PC-3 (cell line): ENCODE measurements around the gene PCCA. TPM values are rescaled to one million over a fixed set of nuclear protein-coding genes. Genes with fewer than 3 reads are reported as not detected.

Source experiments
- ATAC-seq: fragments of 200-7000 bp; cut with Tn5 transposase; 2 replicates; pipeline ENCODE4 v1.9.1; 2020; ENCODE audit warnings: mild to moderate bottlenecking, moderate library complexity
- BruUV-seq: library from RNA; stranded (reverse); fragments of 400-500 nt; replicated peaks from 2 replicates; lab custom pipeline; 2021; lab: Mats Ljungman, UMichigan
- CTCF ChIA-PET: fragments of 300-600 bp; sonication (Branson Sonifier 250); formaldehyde crosslinking; loops from one replicate; lab custom pipeline; 2022; ENCODE audit warnings: antibody characterized with exemption; lab: Charles Lee
- POLR2A ChIA-PET: fragments of 300-600 bp; sonication (Branson Sonifier 250); formaldehyde crosslinking; loops from one replicate; lab custom pipeline; 2022; ENCODE audit warnings: antibody characterized with exemption; ENCODE audit not compliant: unreplicated experiment; lab: Charles Lee
- DNase-seq: peaks from one replicate; pipeline ENCODE4 v3.0.0-alpha.2; 2015
- H2AFZ ChIP-seq: fragments of 300-600 bp; sonication (generic); 2 replicates; pipeline ENCODE4 v1.6.0; 2016; ENCODE audit warnings: antibody characterized with exemption, low read length
- H3F3A ChIP-seq: fragments of 300-600 bp; sonication (generic); one replicate; pipeline ENCODE4 v1.6.0; 2017; ENCODE audit warnings: antibody characterized with exemption, low read length, control low read depth, mild to moderate bottlenecking; ENCODE audit not compliant: unreplicated experiment
- H3K27ac ChIP-seq: fragments of 300-600 bp; sonication (generic); 2 replicates; pipeline ENCODE4 v1.5.1; 2016; ENCODE audit warnings: mild to moderate bottlenecking, low read length
- H3K27me3 ChIP-seq: fragments of 300-600 bp; sonication (generic); 2 replicates; pipeline ENCODE4 v1.6.1; 2016; ENCODE audit warnings: low read length, mixed read lengths
- H3K36me3 ChIP-seq: fragments of 300-600 bp; sonication (generic); 2 replicates; pipeline ENCODE4 v1.6.1; 2016; ENCODE audit warnings: low read depth, mixed run types, low read length, mixed read lengths
- H3K4me1 ChIP-seq: fragments of 300-600 bp; sonication (generic); 2 replicates; pipeline ENCODE4 v1.5.1; 2016; ENCODE audit warnings: low read length; ENCODE audit not compliant: insufficient read depth
- H3K4me2 ChIP-seq: fragments of 300-600 bp; sonication (generic); 2 replicates; pipeline ENCODE4 v1.6.0; 2016; ENCODE audit warnings: low read length
- H3K4me3 ChIP-seq: fragments of 300-600 bp; sonication (generic); 2 replicates; pipeline ENCODE4 v1.5.1; 2016; ENCODE audit warnings: mild to moderate bottlenecking, low read length, mixed read lengths
- H3K79me2 ChIP-seq: fragments of 300-600 bp; sonication (generic); 2 replicates; pipeline ENCODE4 v1.6.1; 2017; ENCODE audit warnings: low read length, mixed read lengths
- H3K9ac ChIP-seq: fragments of 300-600 bp; sonication (generic); 2 replicates; pipeline ENCODE4 v1.6.0; 2016; ENCODE audit warnings: mild to moderate bottlenecking, low read length
- H3K9me2 ChIP-seq: fragments of 300-600 bp; sonication (generic); replicated peaks from 2 replicates; pipeline ENCODE4 v1.6.1; 2016; ENCODE audit warnings: mixed run types, low read length, mixed read lengths
- H3K9me3 ChIP-seq: fragments of 300-600 bp; sonication (generic); 2 replicates; pipeline ENCODE4 v1.6.1; 2016; ENCODE audit warnings: low read length, mixed read lengths
- H4K20me1 ChIP-seq: fragments of 300-600 bp; sonication (generic); 2 replicates; pipeline ENCODE4 v1.6.1; 2016; ENCODE audit warnings: low read length, mixed read lengths
- EZH2 ChIP-seq: fragments of 300-600 bp; sonication (generic); IDR thresholded peaks from one replicate; pipeline ENCODE4 v1.6.1; 2017; ENCODE audit warnings: antibody characterized with exemption, mild to moderate bottlenecking, low read length; ENCODE audit not compliant: unreplicated experiment
- EZH2phosphoT487 ChIP-seq: fragments of 300-600 bp; sonication (generic); IDR thresholded peaks from 2 replicates; pipeline ENCODE4 v1.6.1; 2018; ENCODE audit warnings: mild to moderate bottlenecking, antibody characterized with exemption, low read length, borderline replicate concordance
- intact Hi-C: fragments of 100-400 bp; cut with micrococcal nuclease; formaldehyde crosslinking; loops from 2 replicates; pipeline ENCODE4 v1.9.0; 2023
- total RNA-seq: library from RNA; depleted of rRNA; stranded (reverse); fragments of >200 nt; gene quantifications from 2 replicates; pipeline ENCODE4 v1.2.3, GENCODE V29; 2014
- TF ChIP-seq, protein P1 (sequence below): fragments of 300-600 bp; sonication (generic); conservative IDR thresholded peaks from 2 replicates; pipeline ENCODE4 v1.5.1; 2017; ENCODE audit warnings: antibody characterized with exemption, low read depth, mild to moderate bottlenecking, low read length

PCCA gene
- total RNA-seq, 1 experiment from 2014 or later: 10.5 TPM

DNA sequence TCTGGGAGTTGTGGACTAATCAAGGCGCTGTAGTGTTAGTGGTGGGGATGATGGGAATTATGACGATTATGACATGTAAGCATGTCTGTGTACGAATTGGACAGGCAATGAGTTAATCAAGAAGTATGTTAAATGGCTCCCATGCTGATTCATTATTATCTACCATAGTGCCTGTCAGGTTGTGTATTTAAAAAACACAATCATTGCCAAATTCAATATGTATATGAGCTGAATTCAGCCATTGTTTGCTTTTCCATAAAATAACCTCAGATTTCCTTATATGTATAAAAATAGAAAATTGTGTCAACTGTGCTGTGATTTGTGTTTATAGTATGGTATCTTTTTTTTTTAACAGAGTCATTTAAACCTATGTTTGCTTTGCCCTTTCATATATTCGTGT, 37.1 kb downstream of the PCCA start:
- Histone ChIP-seq H4K20me1 (no peaks in the 10 kb centered on the region), H3F3A (no peaks in the 10 kb centered on the region), H3K27ac (no peak overlapping the region), H3K36me3 (peaks cover 6% of the 10 kb centered on the region; the same call in 1 of the 2 replicates), H3K4me3 (no peak overlapping the region), H3K4me2 (no peak overlapping the region), H2AFZ (no peak overlapping the region), H3K79me2 (no peaks in the 10 kb centered on the region), H3K9ac (no peak overlapping the region), H3K4me1 (peaks cover 4% of the 10 kb centered on the region; the same call in 1 of the 2 replicates), H3K9me3 (no peaks in the 10 kb centered on the region), H3K9me2 (no peaks in the 10 kb centered on the region), H3K27me3 (no peaks in the 10 kb centered on the region)
- intact Hi-C loops: no loop called here
- BruUV-seq: no TSS peak
- peak; percentile 36 for DNase-seq
- POLR2A ChIA-PET: interaction anchor here (0.6 kb wide), 1 partner anchor 29 kb away, joined by 4 read pairs; no protein-coding TSS in a partner anchor
- TF ChIP-seq EZH2phosphoT487 (no peak), EZH2 (no peak)
- TF ChIP-seq, protein P1, sequence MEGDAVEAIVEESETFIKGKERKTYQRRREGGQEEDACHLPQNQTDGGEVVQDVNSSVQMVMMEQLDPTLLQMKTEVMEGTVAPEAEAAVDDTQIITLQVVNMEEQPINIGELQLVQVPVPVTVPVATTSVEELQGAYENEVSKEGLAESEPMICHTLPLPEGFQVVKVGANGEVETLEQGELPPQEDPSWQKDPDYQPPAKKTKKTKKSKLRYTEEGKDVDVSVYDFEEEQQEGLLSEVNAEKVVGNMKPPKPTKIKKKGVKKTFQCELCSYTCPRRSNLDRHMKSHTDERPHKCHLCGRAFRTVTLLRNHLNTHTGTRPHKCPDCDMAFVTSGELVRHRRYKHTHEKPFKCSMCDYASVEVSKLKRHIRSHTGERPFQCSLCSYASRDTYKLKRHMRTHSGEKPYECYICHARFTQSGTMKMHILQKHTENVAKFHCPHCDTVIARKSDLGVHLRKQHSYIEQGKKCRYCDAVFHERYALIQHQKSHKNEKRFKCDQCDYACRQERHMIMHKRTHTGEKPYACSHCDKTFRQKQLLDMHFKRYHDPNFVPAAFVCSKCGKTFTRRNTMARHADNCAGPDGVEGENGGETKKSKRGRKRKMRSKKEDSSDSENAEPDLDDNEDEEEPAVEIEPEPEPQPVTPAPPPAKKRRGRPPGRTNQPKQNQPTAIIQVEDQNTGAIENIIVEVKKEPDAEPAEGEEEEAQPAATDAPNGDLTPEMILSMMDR: no peak
- ATAC-seq: peak; percentile 86
- CTCF ChIA-PET: no interaction called here

DNA sequence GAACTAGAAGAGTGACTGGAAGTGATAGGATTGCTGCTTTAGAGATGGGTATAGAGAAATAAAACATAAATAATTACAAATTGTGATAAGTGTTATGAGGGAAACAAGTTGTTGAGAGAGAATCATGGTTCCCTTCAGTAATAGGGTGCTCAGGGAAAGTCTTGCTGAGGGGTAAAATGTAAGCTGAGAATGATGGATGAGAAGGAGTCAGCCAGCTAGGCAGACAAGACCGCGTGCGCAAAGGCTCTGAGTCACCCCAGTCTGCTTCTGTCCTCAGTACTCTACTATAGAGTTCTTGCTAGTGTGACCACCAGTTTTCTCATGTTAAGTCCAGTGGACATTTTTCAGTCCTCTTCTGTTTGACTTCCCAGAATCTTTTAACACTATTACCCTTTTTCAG, 39.5 kb downstream of the PCCA start:
- H4K20me1 ChIP-seq: no peaks in the 10 kb centered on the region
- BruUV-seq: no TSS peak
- intact Hi-C loops: no loop called here
- H3K27ac ChIP-seq: no peak overlapping the region
- H2AFZ ChIP-seq: no peak overlapping the region
- no peaks in the 10 kb centered on the region for H3K36me3 ChIP-seq
- H3K4me3 ChIP-seq: no peak overlapping the region
- CTCF ChIA-PET: no interaction called here
- H3K9ac ChIP-seq: no peak overlapping the region
- H3K9me2 ChIP-seq: no peaks in the 10 kb centered on the region
- H3K9me3 ChIP-seq: no peaks in the 10 kb centered on the region
- H3K27me3 ChIP-seq: no peaks in the 10 kb centered on the region
- H3K79me2 ChIP-seq: no peaks in the 10 kb centered on the region
- H3K4me2 ChIP-seq: no peak overlapping the region
- POLR2A ChIA-PET: no interaction called here
- DNase-seq (no peak), ATAC-seq (no peak)
- H3K4me1 ChIP-seq: peaks cover 12% of the 10 kb centered on the region
- TF ChIP-seq EZH2phosphoT487: no peak
- TF ChIP-seq EZH2: no peak
- TF ChIP-seq, protein P1: no peak
- H3F3A ChIP-seq: no peaks in the 10 kb centered on the region

DNA sequence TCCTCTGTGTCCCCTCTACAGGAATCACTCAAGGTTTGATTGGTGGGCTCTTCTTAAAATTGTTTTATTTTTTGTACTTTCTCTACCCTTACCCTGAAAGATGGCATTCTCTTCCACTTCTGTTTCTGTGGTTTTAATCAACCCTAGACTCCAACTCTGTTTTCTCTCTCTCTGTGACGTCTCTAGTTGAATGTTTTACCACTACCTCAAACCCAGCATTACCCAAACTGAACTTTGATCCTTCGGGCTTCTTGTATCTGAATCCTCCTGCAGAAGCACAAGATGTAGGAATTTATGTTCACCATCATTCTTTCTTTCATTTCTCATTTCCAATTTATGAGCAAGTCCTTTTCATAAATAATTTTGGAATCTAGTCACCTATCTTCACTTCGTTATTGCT, 39.9 kb downstream of the PCCA start:
- no peaks in the 10 kb centered on the region for H3K27me3 ChIP-seq
- DNase-seq: no peak
- no peaks in the 10 kb centered on the region for H3K79me2 ChIP-seq
- no peak for ATAC-seq
- POLR2A ChIA-PET: no interaction called here
- no peaks in the 10 kb centered on the region for H3F3A ChIP-seq
- no TSS peak for BruUV-seq
- H4K20me1 ChIP-seq: no peaks in the 10 kb centered on the region
- H3K4me2 ChIP-seq: no peak overlapping the region
- H3K4me3 ChIP-seq: no peak overlapping the region
- no peaks in the 10 kb centered on the region for H3K9me3 ChIP-seq
- no peaks in the 10 kb centered on the region for H3K36me3 ChIP-seq
- peaks cover 12% of the 10 kb centered on the region for H3K4me1 ChIP-seq
- no peak for TF ChIP-seq EZH2phosphoT487
- TF ChIP-seq, protein P1: no peak
- TF ChIP-seq EZH2: no peak
- intact Hi-C loops: no loop called here
- H3K9ac ChIP-seq: no peak overlapping the region
- CTCF ChIA-PET: no interaction called here
- no peak overlapping the region for H2AFZ ChIP-seq
- no peak overlapping the region for H3K27ac ChIP-seq
- H3K9me2 ChIP-seq: no peaks in the 10 kb centered on the region
